H1 (cell line): ENCODE measurements around the gene NUP88. TPM values are rescaled to one million over a fixed set of nuclear protein-coding genes. Genes with fewer than 3 reads are reported as not detected.

Source experiments
- CTCF ChIA-PET: fragments of 300-600 bp; sonication (Branson Sonifier 250); formaldehyde crosslinking; loops from one replicate; lab custom pipeline; 2021; ENCODE audit not compliant: partially characterized antibody; lab: Charles Lee
- POLR2A ChIA-PET: fragments of 300-600 bp; sonication (Branson Sonifier 250); formaldehyde crosslinking; loops from one replicate; lab custom pipeline; 2021; ENCODE audit warnings: inconsistent platforms; ENCODE audit not compliant: partially characterized antibody; lab: Charles Lee
- DNase-seq, 2 experiments: peaks; one replicate each; pipeline versions ENCODE4 v3.0.0 to v3.0.0-alpha.2; 2010 to 2022; ENCODE audit warnings: low spot score in 2 of 2, low read depth in 1 of 2, mixed read lengths in 1 of 2
- FAIRE-seq: peaks from 2 replicates; lab custom pipeline; 2011; peaks lifted over from hg19 to GRCh38; lab: Jason Lieb, UNC
- H2AFZ ChIP-seq: 2 replicates; pipeline ENCODE4 v1.8.1; 2012; ENCODE audit warnings: low read length, inconsistent platforms
- H2AK5ac ChIP-seq: 2 replicates; pipeline ENCODE4 v1.6.1; 2013; ENCODE audit warnings: low read depth, low read length
- H2BK120ac ChIP-seq: replicated peaks from 2 replicates; pipeline ENCODE3; 2013; ENCODE audit warnings: low read depth, low read length, inconsistent platforms
- H2BK12ac ChIP-seq: 2 replicates; pipeline ENCODE4 v1.6.1; 2013; ENCODE audit warnings: low read depth, low read length
- H2BK15ac ChIP-seq: 2 replicates; pipeline ENCODE4 v1.6.1; 2013; ENCODE audit warnings: low read length
- H2BK20ac ChIP-seq: 2 replicates; pipeline ENCODE4 v1.6.1; 2013; ENCODE audit warnings: low read length
- H2BK5ac ChIP-seq: 2 replicates; pipeline ENCODE4 v1.6.1; 2013; ENCODE audit warnings: low read depth, low read length
- H3K14ac ChIP-seq: 2 replicates; pipeline ENCODE4 v1.6.1; 2013; ENCODE audit warnings: inconsistent platforms; ENCODE audit not compliant: insufficient read length
- H3K18ac ChIP-seq: 2 replicates; pipeline ENCODE4 v1.6.1; 2013; ENCODE audit warnings: low read length; ENCODE audit errors: extremely low read depth
- H3K23ac ChIP-seq: 2 replicates; pipeline ENCODE4 v1.6.1; 2013; ENCODE audit warnings: inconsistent platforms; ENCODE audit not compliant: insufficient read length
- H3K23me2 ChIP-seq: 2 replicates; pipeline ENCODE4 v1.6.1; 2013; ENCODE audit warnings: low read depth, low read length
- H3K27ac ChIP-seq: 2 replicates; pipeline ENCODE4 v1.6.1; 2011; ENCODE audit warnings: low read depth, low read length, inconsistent platforms
- H3K27me3 ChIP-seq, 4 experiments: replicated peaks in 1 of 4; 1 replicate in 1 of 4; 2 replicates in 3 of 4; pipeline versions ENCODE4 v1.6.1 to v1.8.1; 2011 to 2013; ENCODE audit warnings: low read length in 3 of 4, mild to moderate bottlenecking in 3 of 4, inconsistent platforms in 2 of 4, mixed read lengths in 2 of 4, moderate library complexity in 1 of 4; ENCODE audit not compliant: control insufficient read depth in 3 of 4, insufficient read depth in 3 of 4; ENCODE audit errors: extremely low read depth in 1 of 4
- H3K36me3 ChIP-seq, 4 experiments: 2 replicates each; pipeline versions ENCODE4 v1.6.1 to v1.8.1; 2011 to 2013; ENCODE audit warnings: mild to moderate bottlenecking in 4 of 4, low read length in 3 of 4, moderate library complexity in 2 of 4, control low read depth in 1 of 4, inconsistent platforms in 1 of 4; ENCODE audit not compliant: insufficient read depth in 4 of 4, control insufficient read depth in 2 of 4
- H3K4ac ChIP-seq: replicated peaks from 2 replicates; pipeline ENCODE3; 2013; ENCODE audit warnings: low read length, low read depth, mixed read lengths, inconsistent platforms; ENCODE audit not compliant: insufficient read length
- H3K4me1 ChIP-seq, 4 experiments: replicated peaks in 1 of 4; 1 replicate in 1 of 4; 2 replicates in 3 of 4; pipeline versions ENCODE4 v1.6.1 to v1.8.1; 2011 to 2013; ENCODE audit warnings: low read length in 3 of 4, inconsistent platforms in 2 of 4, mixed read lengths in 1 of 4; ENCODE audit not compliant: insufficient read depth in 4 of 4, control insufficient read depth in 3 of 4
- H3K4me2 ChIP-seq, 2 experiments: 2 replicates each; pipeline versions ENCODE4 v1.6.1 to v1.8.1; 2011 to 2013; ENCODE audit warnings: low read depth in 2 of 2, low read length in 2 of 2, control low read depth in 1 of 2, inconsistent platforms in 1 of 2, mild to moderate bottlenecking in 1 of 2; ENCODE audit not compliant: insufficient read depth in 1 of 2
- H3K4me3 ChIP-seq, 4 experiments: fragments of 200-600, 300-600 bp in 1 of 4; sonication (generic), shearing (Covaris generic), sonication (Bioruptor Twin) in 1 of 4; 2 replicates each; pipeline versions ENCODE4 v1.5.1 to v1.8.1; 2011 to 2016; ENCODE audit warnings: low read length in 4 of 4, low read depth in 3 of 4, control low read depth in 2 of 4, inconsistent platforms in 2 of 4, mild to moderate bottlenecking in 2 of 4, mixed read lengths in 1 of 4, moderate library complexity in 1 of 4; ENCODE audit not compliant: insufficient read depth in 2 of 4; ENCODE audit errors: extremely low read depth in 1 of 4
- H3K56ac ChIP-seq: replicated peaks from 2 replicates; pipeline ENCODE3; 2013; ENCODE audit warnings: low read depth, mild to moderate bottlenecking, mixed read lengths, low read length, inconsistent platforms; ENCODE audit not compliant: insufficient read length
- H3K79me1 ChIP-seq: 2 replicates; pipeline ENCODE4 v1.6.1; 2013; ENCODE audit warnings: low read depth, low read length, control low read depth
- H3K79me2 ChIP-seq, 2 experiments: 2 replicates each; pipeline versions ENCODE4 v1.6.1 to v1.8.1; 2012 to 2013; ENCODE audit warnings: low read length in 2 of 2, mild to moderate bottlenecking in 2 of 2, inconsistent platforms in 1 of 2; ENCODE audit not compliant: insufficient read depth in 2 of 2, control insufficient read depth in 1 of 2
- H3K9ac ChIP-seq, 4 experiments: replicated peaks in 1 of 4; 1 replicate in 1 of 4; 2 replicates in 3 of 4; pipeline versions ENCODE4 v1.6.1 to v1.8.1; 2011 to 2013; ENCODE audit warnings: low read depth in 3 of 4, low read length in 3 of 4, control low read depth in 2 of 4, mild to moderate bottlenecking in 2 of 4, moderate library complexity in 2 of 4, inconsistent platforms in 1 of 4; ENCODE audit errors: extremely low read depth in 1 of 4
- H3K9me3 ChIP-seq, 2 experiments: 2 replicates each; pipeline versions ENCODE4 v1.6.1 to v1.8.1; 2012 to 2013; ENCODE audit warnings: mild to moderate bottlenecking in 2 of 2, moderate library complexity in 2 of 2, control low read depth in 1 of 2, inconsistent platforms in 1 of 2, low read depth in 1 of 2, low read length in 1 of 2, mixed read lengths in 1 of 2; ENCODE audit not compliant: insufficient read depth in 2 of 2
- H4K20me1 ChIP-seq, 2 experiments: replicated peaks in 1 of 2; 2 replicates each; pipeline versions ENCODE3 to v1.8.1; 2011 to 2013; ENCODE audit warnings: inconsistent platforms in 2 of 2, low read length in 2 of 2, mild to moderate bottlenecking in 1 of 2; ENCODE audit not compliant: insufficient read depth in 2 of 2, control insufficient read depth in 1 of 2
- H4K5ac ChIP-seq: 2 replicates; pipeline ENCODE4 v1.6.1; 2013; ENCODE audit warnings: low read length, low read depth, mixed read lengths, inconsistent platforms; ENCODE audit not compliant: insufficient read length
- H4K8ac ChIP-seq: 2 replicates; pipeline ENCODE4 v1.8.0; 2013; ENCODE audit warnings: mild to moderate bottlenecking, moderate library complexity, low read length, inconsistent platforms; ENCODE audit not compliant: insufficient read depth; ENCODE audit errors: extremely low read depth
- H4K91ac ChIP-seq: replicated peaks from 2 replicates; pipeline ENCODE3; 2013; ENCODE audit warnings: low read length, mixed read lengths, inconsistent platforms; ENCODE audit not compliant: insufficient read length
- RAD21 ChIP-seq, 2 experiments: IDR thresholded peaks in 1 of 2; conservative IDR thresholded peaks in 1 of 2; 2 replicates each; pipeline ENCODE4 v1.6.1; 2011; ENCODE audit warnings: low read depth in 2 of 2, low read length in 2 of 2, improper control_type of control experiment in 1 of 2, inconsistent platforms in 1 of 2, mild to moderate bottlenecking in 1 of 2, moderate library complexity in 1 of 2
- RBBP5 ChIP-seq: IDR thresholded peaks from 2 replicates; pipeline ENCODE4 v1.7.1; 2012; ENCODE audit warnings: low read depth, mild to moderate bottlenecking, inconsistent platforms, low read length, moderate library complexity, borderline replicate concordance
- ZNF274 ChIP-seq: IDR thresholded peaks from 2 replicates; pipeline ENCODE4 v1.7.0; 2012; ENCODE audit warnings: low read length, borderline replicate concordance; ENCODE audit errors: extremely low read depth
- WGBS, 2 experiments: shearing (Covaris generic) in 1 of 2; methylation state at CpG; one replicate each; pipeline versions ENCODE4 v1.1.6 to v1.1.7; 2013 to 2015; ENCODE audit warnings: low lambda C conversion rate in 2 of 2, mixed read lengths in 2 of 2, inconsistent platforms in 1 of 2, low coverage in 1 of 2, missing lambda C conversion rate in 1 of 2; ENCODE audit not compliant: insufficient replicate concordance in 2 of 2, insufficient coverage in 1 of 2, insufficient read length in 1 of 2; ENCODE audit errors: extremely low coverage in 1 of 2, missing lambda C conversion rate in 1 of 2; 5-methylcytosine and 5-hydroxymethylcytosine counted together
- polyA plus RNA-seq, 7 experiments: library from polyadenylated mRNA; depleted of rRNA in 3 of 7; stranded (reverse) in 5 of 7; unstranded in 2 of 7; fragments of >200 nt in 5 of 7; fragments of 200-250 nt in 2 of 7; gene quantifications; 1 replicate in 5 of 7; 2 replicates in 1 of 7; 4 replicates in 1 of 7; pipeline versions ENCODE4 v1.2.1 to v1.2.3, GENCODE V29; 2011 to 2013; ENCODE audit warnings: missing spikeins in 2 of 7, mixed read lengths in 2 of 7
- total RNA-seq: library from RNA; stranded (reverse); fragmentation: NEBNext Ultra II Directional; extraction: Animal tissue kit (Norgen Biotek cat#: 25700); gene quantifications from 2 replicates; pipeline ENCODE4 v1.2.1, GENCODE V29; 2021

The NUP88 gene
- total and polyA plus RNA-seq, 2 of the 8 experiments (the other 6 are each of a cell fraction or from before 2014, with no cell fraction given): 77.4 to 105 TPM

DNA sequence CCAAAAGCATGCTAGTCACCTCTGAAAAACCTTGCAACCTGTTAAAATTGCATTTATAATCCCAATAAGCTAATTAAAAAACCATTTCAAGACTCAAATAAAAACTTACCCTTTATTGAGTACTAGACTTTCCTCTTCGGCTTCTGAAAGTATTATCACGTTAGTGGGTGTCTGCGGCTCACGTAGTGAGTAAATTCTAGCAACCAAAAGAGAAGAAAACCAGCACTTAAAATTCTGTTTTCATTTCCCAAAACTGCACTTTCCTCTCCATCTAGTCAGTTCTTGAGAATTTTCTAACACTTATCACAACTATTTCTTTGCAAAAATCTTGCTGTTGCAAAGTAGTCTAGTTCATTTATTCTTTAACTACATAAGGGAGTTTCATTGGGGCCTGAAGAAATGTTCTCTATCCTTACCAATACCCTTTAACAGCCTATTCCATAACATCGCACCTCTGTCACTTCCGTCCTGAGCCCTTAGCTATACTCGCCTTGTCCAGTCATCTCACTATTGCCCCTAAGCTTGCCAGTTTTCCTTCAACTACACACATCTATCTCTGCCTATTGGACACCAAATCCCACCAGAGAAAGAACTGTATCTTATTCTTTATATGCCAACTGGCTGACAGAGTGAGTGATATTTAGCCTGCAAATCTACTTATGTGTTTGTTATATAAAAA, 8.7 kb downstream of the NUP88 start:
- Histone ChIP-seq H4K20me1 (peaks cover 2 to 8% of the 10 kb centered on the region in 2 experiments), H3K4me2 (no peak overlapping the region), H3K18ac (no peak overlapping the region), H3K79me2 (peaks cover 0 to 20% of the 10 kb centered on the region in 2 experiments; a peak in 2 of 4 replicates), H3K23me2 (no peaks in the 10 kb centered on the region), H2BK20ac (no peak overlapping the region), H3K36me3 (peaks cover 38 to 95% (median 70%) of the 10 kb centered on the region in 4 experiments), H2BK12ac (no peak overlapping the region), H3K79me1 (no peaks in the 10 kb centered on the region; the same call in 1 of the 2 replicates), H3K4me3 (no peak overlapping the region), H4K5ac (no peak overlapping the region), H2BK15ac (no peak overlapping the region), H3K9ac (no peak overlapping the region), H3K14ac (no peak overlapping the region), H2AK5ac (no peak overlapping the region), H3K56ac (no peak overlapping the region), H3K27ac (no peak overlapping the region), H3K9me3 (no peaks in the 10 kb centered on the region), H4K8ac (no peak overlapping the region), H2BK5ac (no peak overlapping the region), H4K91ac (no peak overlapping the region), H3K23ac (no peak overlapping the region), H3K4ac (no peak overlapping the region), H3K4me1 (no peaks in the 10 kb centered on the region), H3K27me3 (no peaks in the 10 kb centered on the region), H2AFZ (no peak overlapping the region), H2BK120ac (no peak overlapping the region)
- ChIA-PET POLR2A (interaction anchor here (0.6 to 11.3 kb wide), 2 partner anchors 8 to 24 kb away, joined by 3 to 225 read pairs; partner anchors contain the start of genes C1QBP and NUP88), CTCF (interaction anchor here (2.3 kb wide), 1 partner anchor 20 kb away, joined by 9 read pairs; no protein-coding TSS in a partner anchor)
- 94% methylated on average over 7 of the region's 7 CpGs; no CpG with 5 or more reads in 1 of the 2 experiments for WGBS, 2 experiments
- no peak for DNase-seq
- TF ChIP-seq RAD21 (IDR thresholded peaks at IDR 0.05 in 1 of 2, conservative IDR thresholded peaks at IDR 0.05 in 1 of 2; ENCODE audit: low read depth in 2 of 2, low read length in 2 of 2) (no peak), ZNF274 (no peak), RBBP5 (no peak)
- FAIRE-seq: no peak
